Subcutaneous abdominal adipose tissue (tissue), 5 donors: ENCODE results near the gene ITIH5.

ENCODE experiments used
- H3K27ac ChIP-seq: one replicate; pipeline ENCODE4 v1.7.0; 2013; ENCODE audit warnings: low read depth, mild to moderate bottlenecking, inconsistent platforms, low read length, moderate library complexity
- H3K27me3 ChIP-seq, 5 donors: one replicate each; pipeline ENCODE4 v1.7.0; 2013; ENCODE audit warnings: low read length in 5 of 5, inconsistent platforms in 1 of 5; ENCODE audit not compliant: control insufficient read depth in 5 of 5, insufficient read depth in 4 of 5
- H3K36me3 ChIP-seq, 5 donors: one replicate each; pipeline ENCODE4 v1.7.0; 2013; ENCODE audit warnings: low read length in 5 of 5; ENCODE audit not compliant: control insufficient read depth in 5 of 5, insufficient read depth in 5 of 5
- H3K4me1 ChIP-seq, 5 donors: one replicate each; pipeline ENCODE4 v1.7.0; 2013; ENCODE audit warnings: low read length in 5 of 5, mild to moderate bottlenecking in 3 of 5, moderate library complexity in 1 of 5; ENCODE audit not compliant: control insufficient read depth in 5 of 5, insufficient read depth in 5 of 5
- H3K4me3 ChIP-seq, 5 donors: one replicate each; pipeline ENCODE4 v1.7.0; 2013; ENCODE audit warnings: low read length in 5 of 5, low read depth in 1 of 5
- H3K9ac ChIP-seq, 5 donors: one replicate each; pipeline ENCODE4 v1.7.0; 2013; ENCODE audit warnings: low read length in 5 of 5, mild to moderate bottlenecking in 4 of 5, moderate library complexity in 3 of 5
- H3K9me3 ChIP-seq, 5 donors: one replicate each; pipeline ENCODE4 v1.7.0; 2013; ENCODE audit warnings: low read length in 5 of 5; ENCODE audit not compliant: control insufficient read depth in 5 of 5
- donor health status: healthy.
- donor health status: healthy.
- donor health status: healthy.
- donor health status: healthy.
- donor health status: healthy.

Gene ITIH5

DNA sequence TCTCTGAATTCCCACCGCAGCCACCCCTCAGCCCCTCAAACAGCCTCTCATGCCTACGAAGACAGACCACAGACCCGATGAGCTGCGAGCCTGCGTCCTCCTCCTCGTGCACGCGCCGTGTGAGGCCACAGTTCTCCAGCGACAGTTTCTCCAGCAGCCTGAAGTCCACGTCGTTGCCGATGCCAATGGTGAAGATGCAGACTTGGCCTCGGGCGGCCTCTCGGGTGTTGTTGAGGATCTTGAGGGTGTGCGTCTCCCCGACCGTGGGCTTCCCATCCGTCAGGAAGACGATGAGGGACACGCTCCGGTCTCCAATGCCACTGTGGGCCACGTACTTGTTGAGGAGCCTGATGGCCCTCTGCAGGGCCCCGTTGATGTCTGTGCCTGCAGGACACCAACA, 87.1 kb downstream of the ITIH5 start:
- Histone ChIP-seq H3K27me3 (no peaks in the 10 kb centered on the region), H3K9ac (no peak overlapping the region), H3K4me3 (no peak overlapping the region), H3K4me1 (peaks cover 0 to 6% (median 5%) of the 10 kb centered on the region in 5 donors), H3K36me3 (peaks cover 23 to 70% (median 64%) of the 10 kb centered on the region in 5 donors), H3K9me3 (no peaks in the 10 kb centered on the region), H3K27ac (no peak overlapping the region)

- no peak overlapping the region for H3K9ac ChIP-seq
- peaks cover 25 to 64% (median 59%) of the 10 kb centered on the region in 5 donors for H3K36me3 ChIP-seq
- no peaks in the 10 kb centered on the region for H3K9me3 ChIP-seq
- H3K4me1 ChIP-seq = peaks cover 0 to 6% (median 3%) of the 10 kb centered on the region in 5 donors
- H3K27ac ChIP-seq = no peak overlapping the region
- H3K27me3 ChIP-seq = no peaks in the 10 kb centered on the region
- no peak overlapping the region for H3K4me3 ChIP-seq
These were observed 89.2 kb downstream of the ITIH5 start for GRCh38 chr10:7577579-7577978.

DNA sequence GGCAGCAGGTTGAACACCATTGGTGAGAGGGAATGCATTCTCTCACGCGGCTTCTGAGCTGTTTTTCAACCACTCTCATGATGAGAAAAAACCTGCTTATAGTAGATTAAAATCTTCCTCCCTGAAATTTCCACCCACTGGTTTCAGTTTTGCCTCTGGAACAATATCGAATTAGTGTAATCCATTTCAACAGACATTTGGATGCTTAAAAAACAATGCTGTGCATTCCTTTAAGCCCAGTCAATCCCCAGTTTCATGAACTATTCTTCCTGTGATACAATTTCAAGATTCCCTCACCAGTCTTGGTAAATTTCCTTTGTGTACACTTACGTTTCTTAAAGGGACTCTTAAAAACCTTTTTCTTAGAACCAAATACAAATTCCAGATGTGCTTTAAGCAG, 89.6 kb downstream of the ITIH5 start:
- H3K9ac ChIP-seq = no peak overlapping the region
- no peak overlapping the region for H3K27ac ChIP-seq
- H3K9me3 ChIP-seq = no peaks in the 10 kb centered on the region
- H3K4me3 ChIP-seq = no peak overlapping the region
- H3K27me3 ChIP-seq = no peaks in the 10 kb centered on the region
- peaks cover 0 to 6% (median 4%) of the 10 kb centered on the region in 5 donors for H3K4me1 ChIP-seq
- peaks cover 25 to 64% (median 59%) of the 10 kb centered on the region in 5 donors for H3K36me3 ChIP-seq

- Histone ChIP-seq H3K27me3 (no peaks in the 10 kb centered on the region), H3K9me3 (no peaks in the 10 kb centered on the region), H3K36me3 (peaks cover 29 to 71% (median 67%) of the 10 kb centered on the region in 5 donors), H3K4me3 (no peak overlapping the region), H3K27ac (no peak overlapping the region), H3K9ac (no peak overlapping the region), H3K4me1 (peaks cover 0 to 6% (median 4%) of the 10 kb centered on the region in 5 donors)
These were observed 90.4 kb downstream of the ITIH5 start for GRCh38 chr10:7576340-7576739.

DNA sequence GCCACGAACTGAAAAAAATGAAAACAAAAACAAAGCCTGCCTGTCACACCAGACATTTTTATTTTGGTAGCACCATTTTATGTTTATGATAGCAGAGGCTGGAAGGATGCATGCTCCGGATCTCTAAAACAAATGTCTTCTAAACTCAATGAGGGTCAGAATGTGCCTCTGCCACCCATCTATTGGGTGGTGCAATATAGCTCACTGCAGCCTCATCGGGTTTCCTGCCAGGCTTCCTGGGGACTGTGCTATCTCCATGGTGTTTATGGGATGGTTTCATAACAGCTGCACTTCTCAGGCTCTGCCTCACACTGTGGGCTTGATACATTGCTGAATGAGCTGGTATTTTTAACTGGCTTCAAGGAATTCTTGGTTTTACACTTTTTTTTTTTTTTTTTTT, 94.4 kb downstream of the ITIH5 start:
- no peak overlapping the region for H3K9ac ChIP-seq
- H3K36me3 ChIP-seq = peaks cover 22 to 74% (median 67%) of the 10 kb centered on the region in 5 donors
- peaks cover 0 to 6% (median 4%) of the 10 kb centered on the region in 5 donors for H3K4me1 ChIP-seq
- no peak overlapping the region for H3K27ac ChIP-seq
- no peaks in the 10 kb centered on the region for H3K9me3 ChIP-seq
- no peaks in the 10 kb centered on the region for H3K27me3 ChIP-seq
- no peak overlapping the region for H3K4me3 ChIP-seq

GRCh38 chr10:7571981-7572380, 94.8 kb downstream of the ITIH5 start:
- H3K4me1 ChIP-seq = peaks cover 0 to 6% (median 2%) of the 10 kb centered on the region in 5 donors
- peaks cover 20 to 70% (median 64%) of the 10 kb centered on the region in 5 donors for H3K36me3 ChIP-seq
- H3K27me3 ChIP-seq = no peaks in the 10 kb centered on the region
- no peak overlapping the region for H3K4me3 ChIP-seq
- H3K27ac ChIP-seq = no peak overlapping the region
- H3K9me3 ChIP-seq = no peaks in the 10 kb centered on the region
- no peak overlapping the region for H3K9ac ChIP-seq

DNA sequence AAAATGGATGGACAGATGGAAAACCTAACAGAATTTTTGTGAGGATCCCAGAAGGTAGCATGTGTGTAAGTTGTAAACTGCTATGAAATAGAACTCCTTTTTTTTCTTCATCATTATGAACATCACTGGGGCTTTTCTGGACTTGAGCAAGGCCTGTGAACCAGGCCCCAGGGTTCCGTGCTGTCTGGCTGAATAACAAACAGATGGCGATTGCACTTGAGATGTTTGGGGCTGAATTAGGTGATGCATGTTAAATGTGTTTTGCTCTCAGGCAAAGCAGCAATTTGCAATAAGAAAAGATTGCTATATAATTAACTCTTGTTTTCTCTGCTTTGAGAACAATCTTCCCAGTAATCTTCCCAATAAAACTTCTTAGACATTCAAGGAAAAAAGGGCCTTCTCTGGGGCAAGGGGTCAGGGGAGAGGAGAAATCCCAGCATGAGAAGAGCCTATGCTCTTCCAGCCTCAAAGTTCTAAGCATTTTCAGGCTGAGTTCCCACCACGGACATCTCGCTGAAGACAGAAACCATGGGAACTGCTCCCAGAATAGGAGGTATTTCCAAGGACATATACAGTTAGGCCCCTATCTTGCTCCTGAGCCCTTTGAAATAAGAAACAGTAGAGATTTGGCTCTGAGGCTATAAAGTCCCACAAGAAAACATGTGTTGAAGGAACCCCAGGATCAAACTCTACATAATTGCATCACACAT, 98.7 kb downstream of the ITIH5 start:
- H3K27ac ChIP-seq = no peak overlapping the region
- peaks cover 7 to 20% (median 16%) of the 10 kb centered on the region in 5 donors for H3K4me1 ChIP-seq

DNA sequence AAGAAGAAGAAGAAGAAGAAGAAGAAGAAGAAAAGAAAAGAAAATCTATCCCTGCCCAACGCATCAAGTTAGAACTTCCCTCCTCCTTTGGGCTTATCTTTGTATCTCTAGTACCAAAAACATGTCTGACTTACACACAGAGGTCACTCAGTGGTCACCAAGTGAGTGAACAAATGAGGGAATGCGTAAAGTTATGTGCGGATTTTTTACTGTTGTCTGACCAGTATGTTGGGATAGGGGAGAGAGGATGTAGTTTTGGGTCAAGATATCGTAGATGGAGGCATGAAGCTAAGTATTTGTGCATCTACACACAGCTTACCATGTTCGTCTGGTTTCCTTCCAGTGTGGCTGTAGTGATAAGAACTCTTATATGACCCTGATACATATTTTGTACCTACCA, 99.9 kb downstream of the ITIH5 start:
- H3K4me3 ChIP-seq = no peak overlapping the region
- H3K36me3 ChIP-seq = peaks cover 19 to 52% (median 44%) of the 10 kb centered on the region in 5 donors
- no peaks in the 10 kb centered on the region for H3K9me3 ChIP-seq
- H3K4me1 ChIP-seq = peaks cover 15 to 29% (median 28%) of the 10 kb centered on the region in 5 donors
- no peaks in the 10 kb centered on the region for H3K27me3 ChIP-seq
- H3K27ac ChIP-seq = no peak overlapping the region
- H3K9ac ChIP-seq = no peak overlapping the region

More for the DNA sequence above, 98.7 kb downstream of the ITIH5 start:
- Histone ChIP-seq H3K9me3 (no peaks in the 10 kb centered on the region), H3K9ac (no peak overlapping the region), H3K4me3 (no peak overlapping the region), H3K27me3 (no peaks in the 10 kb centered on the region), H3K36me3 (peaks cover 20 to 61% (median 51%) of the 10 kb centered on the region in 5 donors)

- Histone ChIP-seq H3K36me3 (peaks cover 16 to 41% (median 37%) of the 10 kb centered on the region in 5 donors), H3K4me3 (no peak overlapping the region), H3K27me3 (no peaks in the 10 kb centered on the region), H3K9ac (no peak overlapping the region), H3K27ac (no peak overlapping the region), H3K9me3 (no peaks in the 10 kb centered on the region), H3K4me1 (peaks cover 21 to 38% (median 37%) of the 10 kb centered on the region in 5 donors)
These were observed 100.9 kb downstream of the ITIH5 start for GRCh38 chr10:7565871-7566270.

DNA sequence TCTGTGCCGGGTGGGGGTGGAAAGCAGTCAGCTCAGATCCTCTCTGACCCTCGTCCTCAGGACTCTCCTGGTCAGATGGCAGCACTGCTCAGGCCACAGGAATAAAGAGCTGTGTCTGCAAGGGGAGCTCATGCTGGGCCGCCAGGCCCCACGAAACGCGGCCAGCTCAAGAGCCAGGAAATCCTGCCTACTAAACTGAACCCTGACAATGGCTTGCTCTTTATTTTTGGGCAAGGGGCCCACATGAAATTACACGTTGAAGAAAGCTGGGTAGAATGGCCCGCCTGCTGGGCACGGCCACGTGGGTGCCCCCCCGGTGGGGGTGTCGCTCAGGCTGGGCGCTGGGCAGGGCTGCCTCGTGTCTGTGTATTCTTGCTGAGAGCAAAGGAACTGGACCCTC, 103.0 kb downstream of the ITIH5 start:
- H3K9ac ChIP-seq = no peak overlapping the region
- peaks cover 21 to 46% (median 39%) of the 10 kb centered on the region in 5 donors for H3K4me1 ChIP-seq

More for the DNA sequence above, 103.0 kb downstream of the ITIH5 start:
- Histone ChIP-seq H3K27ac (peak overlapping the region; percentile 71), H3K27me3 (no peaks in the 10 kb centered on the region), H3K4me3 (no peak overlapping the region), H3K36me3 (peaks cover 14 to 28% (median 22%) of the 10 kb centered on the region in 5 donors), H3K9me3 (no peaks in the 10 kb centered on the region)
